Measurements from ENCODE around the gene ADGRL3.
A peak's percentile ranks its signal among the peaks of the same experiment; 100 is the strongest.

ADGRL3 gene

DNA sequence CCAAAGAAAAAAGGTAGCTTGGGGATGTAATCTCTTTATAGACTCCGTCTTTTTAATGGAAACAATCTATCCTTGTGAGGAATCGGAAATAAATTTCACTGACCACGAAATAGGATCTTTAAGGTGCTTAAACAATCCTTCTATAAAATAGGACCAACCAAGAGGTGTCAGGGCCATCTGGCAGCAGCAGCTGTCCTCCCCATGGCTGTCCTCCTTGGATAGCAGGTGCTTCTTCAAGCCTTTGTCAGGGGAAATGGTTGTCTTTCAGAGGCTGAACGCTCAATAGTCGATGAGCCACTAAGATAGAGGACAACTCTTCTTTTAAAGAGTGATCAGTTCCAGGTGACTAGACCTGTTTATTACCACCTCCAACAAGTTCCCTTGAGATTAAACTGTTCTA lies 231.0 kb downstream of the ADGRL3 start:
- DNase-seq, result peak in 1 of 2 experiments; percentile 23

DNA sequence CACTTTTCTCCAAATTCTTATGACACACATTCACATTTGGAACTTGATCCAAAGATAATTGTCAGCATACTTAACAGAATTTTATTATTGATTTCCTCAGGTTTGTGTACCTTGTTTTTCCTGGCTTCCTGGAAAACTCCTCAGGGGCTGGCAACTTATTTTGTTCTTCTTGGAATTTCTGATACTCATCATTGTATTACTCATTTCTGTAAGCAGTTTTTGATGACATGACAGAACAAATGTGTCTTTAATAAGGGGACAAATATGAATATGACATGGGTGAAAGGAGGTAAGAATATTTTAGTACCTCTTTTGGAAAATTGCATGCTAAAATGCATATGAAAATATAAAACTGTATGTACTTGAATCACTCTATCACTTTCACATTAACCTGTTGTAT lies 237.8 kb downstream of the ADGRL3 start:
- no peak for DNase-seq

DNA sequence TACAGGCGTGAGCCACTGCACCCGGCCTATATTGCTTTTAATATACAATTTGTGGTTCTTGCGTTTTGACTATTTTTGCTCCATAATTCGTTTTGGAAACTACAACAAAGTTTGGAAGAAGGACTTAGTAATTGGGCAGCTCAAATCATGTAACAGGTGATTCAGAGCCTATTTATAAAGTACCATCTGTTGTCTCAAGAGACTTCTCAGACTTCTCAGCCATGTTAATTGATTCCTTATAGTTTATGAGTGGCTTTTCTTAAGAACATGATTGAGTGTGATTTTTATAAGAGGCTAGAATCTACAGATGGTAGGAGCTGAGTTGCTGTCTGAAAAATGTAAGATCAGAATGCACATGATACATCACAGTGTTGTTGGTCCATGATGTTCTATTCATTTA lies 240.2 kb downstream of the ADGRL3 start:
- DNase-seq, result no peak

GRCh38 chr4:61442936-61443335 lies 242.8 kb downstream of the ADGRL3 start:
- DNase-seq, result no peak

GRCh38 chr4:61443813-61444510 lies 243.8 kb downstream of the ADGRL3 start:
- no peak for DNase-seq

- peak; percentile 39 to 72 for DNase-seq
Observed at GRCh38 chr4:61445374-61446063, 245.4 kb downstream of the ADGRL3 start.

- no peak for DNase-seq
Observed at GRCh38 chr4:61446941-61447340, 246.8 kb downstream of the ADGRL3 start.

DNA sequence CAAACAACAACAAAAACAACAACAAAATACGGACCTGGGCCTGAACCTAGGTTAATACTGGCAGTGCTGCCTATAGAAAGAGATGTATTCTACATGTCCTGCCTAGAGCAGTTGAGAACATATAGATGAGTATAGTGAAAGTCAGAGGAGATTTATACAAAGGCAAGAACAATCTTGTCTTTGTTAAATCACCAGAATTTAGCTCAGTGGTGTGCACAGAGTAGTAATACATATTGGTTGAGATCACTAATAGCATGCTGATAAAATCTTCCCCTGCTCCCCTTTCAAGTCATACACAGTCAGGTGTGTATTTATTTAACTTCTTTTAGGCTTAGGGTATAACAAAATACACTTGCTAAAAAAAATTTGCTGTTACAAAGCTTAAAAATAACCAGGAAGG lies 247.8 kb downstream of the ADGRL3 start:
- no peak for DNase-seq

GRCh38 chr4:61451935-61452334 lies 251.8 kb downstream of the ADGRL3 start:
- no peak for DNase-seq

- no peak for DNase-seq
Observed at GRCh38 chr4:61461956-61462355, 261.8 kb downstream of the ADGRL3 start.

DNA sequence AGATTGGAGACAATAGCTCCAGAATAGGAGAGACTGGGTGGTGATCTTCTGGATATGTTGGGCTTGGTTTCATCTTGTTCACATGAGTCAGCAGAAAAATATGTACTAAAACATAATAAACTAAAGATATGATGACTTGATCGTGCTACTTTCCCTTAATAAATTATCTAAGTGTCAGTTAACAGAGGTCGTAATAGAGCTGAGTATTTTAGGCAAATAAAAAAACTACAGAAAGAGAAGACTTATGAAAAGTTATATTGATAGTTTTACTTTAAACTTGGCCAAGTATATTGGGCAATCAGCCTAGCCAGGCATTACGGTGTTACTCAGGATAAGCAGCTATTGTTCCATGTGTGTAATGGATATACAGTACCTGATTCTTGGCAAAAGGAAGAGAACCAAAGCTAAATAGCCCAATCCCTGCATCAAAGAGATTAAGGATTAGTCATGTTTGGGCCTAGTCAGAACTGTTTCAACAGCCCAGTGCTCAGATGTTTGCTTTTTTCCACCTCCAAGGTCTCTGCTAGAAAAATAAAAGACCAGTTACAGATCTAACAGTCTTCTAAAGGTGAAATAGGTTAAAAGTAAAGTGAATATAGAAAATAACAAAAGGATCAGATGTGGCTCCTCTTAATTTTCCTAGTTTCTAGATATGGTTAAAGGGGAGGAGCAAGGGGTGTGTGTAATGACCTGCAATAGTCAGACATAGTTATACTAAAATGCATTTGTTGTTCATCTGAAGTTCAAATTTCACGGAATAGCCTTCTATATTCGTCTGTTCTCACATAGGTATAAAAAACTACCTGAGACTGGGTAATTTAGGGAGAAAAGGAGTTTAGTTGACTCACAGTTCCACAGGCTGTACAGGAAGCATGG lies 262.6 kb downstream of the ADGRL3 start:
- DNase-seq, result no peak

GRCh38 chr4:61468024-61468720 lies 268.0 kb downstream of the ADGRL3 start:
- no peak for DNase-seq

DNA sequence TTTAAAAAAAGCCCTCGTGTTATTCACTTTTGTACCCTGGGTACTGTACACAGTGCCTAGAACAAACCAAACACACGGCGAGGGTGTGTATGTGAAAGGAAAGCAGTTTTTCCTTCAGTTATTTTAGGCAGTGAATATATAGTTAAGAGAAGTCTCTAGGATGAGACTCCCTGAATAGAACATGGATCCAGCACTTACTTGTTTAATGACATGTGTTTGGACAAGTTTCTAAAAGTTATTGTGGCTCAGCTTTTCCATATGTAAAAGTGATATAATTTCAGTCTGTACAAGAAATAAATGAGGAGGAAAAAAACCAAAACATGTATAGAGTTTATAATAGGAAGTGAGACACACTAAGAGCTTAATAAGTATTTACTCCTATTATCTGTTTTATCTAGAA lies 273.2 kb downstream of the ADGRL3 start:
- no peak for DNase-seq

- no peak for DNase-seq
Observed at GRCh38 chr4:61478340-61478739, 278.2 kb downstream of the ADGRL3 start.

- no peak for DNase-seq
Observed at GRCh38 chr4:61485056-61485455, 284.9 kb downstream of the ADGRL3 start.

DNA sequence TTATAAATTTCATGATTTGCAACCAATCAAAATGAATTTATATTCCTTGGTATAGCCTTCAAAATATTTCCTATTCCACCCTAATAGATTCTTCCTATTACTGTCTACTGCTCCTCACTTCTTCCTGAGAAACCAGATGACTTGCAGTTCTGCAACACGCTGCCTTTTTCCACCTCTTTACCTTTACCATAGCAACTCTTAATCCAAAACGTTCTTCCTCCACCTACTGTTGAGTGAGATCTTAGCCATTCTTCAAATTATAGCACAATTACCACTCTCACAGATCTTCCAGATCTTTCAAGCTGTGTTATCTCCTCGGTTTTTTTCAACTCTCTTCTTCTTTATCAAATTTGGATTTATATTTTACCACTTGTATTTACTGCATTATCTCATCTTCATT lies 289.8 kb downstream of the ADGRL3 start:
- DNase-seq, result no peak

DNA sequence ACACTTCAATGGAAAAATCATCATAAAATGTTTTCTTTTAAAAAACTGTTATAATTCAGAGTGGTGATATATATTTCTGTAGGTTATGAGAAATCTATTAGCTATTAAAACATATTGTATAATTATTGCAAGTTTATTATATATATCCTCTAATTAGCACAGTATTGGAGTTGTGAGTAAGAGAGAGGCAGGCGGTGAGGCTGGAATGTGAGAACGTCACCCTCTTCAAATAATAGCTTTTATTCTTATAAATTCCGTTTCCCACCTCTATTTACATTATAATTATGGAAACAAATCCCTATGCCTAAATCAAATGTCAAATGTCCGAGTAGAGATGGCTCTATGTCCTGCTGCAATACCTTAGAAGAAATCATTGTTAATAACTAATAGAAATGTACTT lies 292.9 kb downstream of the ADGRL3 start:
- no peak for DNase-seq

GRCh38 chr4:61493470-61493869 lies 293.3 kb downstream of the ADGRL3 start:
- peak; percentile 25 to 43 for DNase-seq

DNA sequence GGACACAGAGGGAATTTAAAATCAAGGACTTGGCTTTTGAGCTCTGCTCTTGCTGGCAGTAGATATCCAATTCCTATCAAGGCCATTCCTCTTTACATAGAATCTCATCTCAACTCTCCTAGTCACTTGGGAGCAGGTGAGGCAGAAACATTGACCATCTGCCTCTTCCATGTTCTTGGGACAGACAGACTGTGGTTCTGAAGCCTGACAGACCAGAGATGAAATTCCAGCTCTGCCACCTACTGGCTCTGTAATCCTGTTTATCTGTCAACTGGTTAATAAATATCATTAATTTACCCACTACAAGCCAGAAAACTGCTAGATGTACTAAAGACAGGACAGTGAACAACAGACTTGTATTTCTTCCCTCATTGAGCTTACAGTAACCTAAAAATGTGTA lies 300.8 kb downstream of the ADGRL3 start:
- DNase-seq, result peak; percentile 12 to 13

- DNase-seq, result no peak
Observed at GRCh38 chr4:61501812-61502211, 301.7 kb downstream of the ADGRL3 start.

- no peak for DNase-seq
Observed at GRCh38 chr4:61505773-61506685, 305.9 kb downstream of the ADGRL3 start.

DNA sequence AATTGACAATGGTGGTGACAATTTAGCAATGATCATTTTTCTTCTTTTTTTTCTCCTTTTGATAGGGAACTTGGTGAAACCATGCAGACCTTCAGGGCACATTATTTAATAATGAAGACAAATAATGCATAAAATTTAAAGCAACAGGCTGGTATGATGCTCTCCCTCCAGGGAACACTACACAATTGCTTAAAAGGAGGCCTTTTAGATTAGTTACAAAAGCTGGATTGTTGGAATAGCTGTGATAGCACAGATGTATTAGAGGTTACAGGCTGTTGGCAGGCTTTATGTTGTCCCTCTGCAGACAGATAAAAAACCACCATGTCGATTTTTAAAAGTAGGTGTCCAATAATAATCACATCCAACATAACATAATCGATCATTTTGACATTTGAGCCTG lies 307.0 kb downstream of the ADGRL3 start:
- DNase-seq, result no peak

Data from SHP77 (cell line).